Pulmonary artery endothelial cell (primary cell): ENCODE data around the gene IRF8. TPM values are rescaled to one million over a fixed set of nuclear protein-coding genes. Genes with fewer than 3 reads are reported as not detected.
"Not testable (repeated sequence)": the region's sequence is repeated elsewhere in the genome, so short reads cannot be mapped to it uniquely, and the experiment has no call there.

ENCODE experiments used
- DNase-seq: peaks from one replicate; pipeline ENCODE4 v3.0.0-alpha.2; 2011; ENCODE audit warnings: low read depth, low spot score
- total RNA-seq: library from RNA; depleted of rRNA; stranded (reverse); fragments of >200 nt; gene quantifications from 2 replicates; pipeline ENCODE4 v1.2.3, GENCODE V29; 2014

Gene IRF8
- total RNA-seq, 1 donor from 2014 or later, result not detected

DNA sequence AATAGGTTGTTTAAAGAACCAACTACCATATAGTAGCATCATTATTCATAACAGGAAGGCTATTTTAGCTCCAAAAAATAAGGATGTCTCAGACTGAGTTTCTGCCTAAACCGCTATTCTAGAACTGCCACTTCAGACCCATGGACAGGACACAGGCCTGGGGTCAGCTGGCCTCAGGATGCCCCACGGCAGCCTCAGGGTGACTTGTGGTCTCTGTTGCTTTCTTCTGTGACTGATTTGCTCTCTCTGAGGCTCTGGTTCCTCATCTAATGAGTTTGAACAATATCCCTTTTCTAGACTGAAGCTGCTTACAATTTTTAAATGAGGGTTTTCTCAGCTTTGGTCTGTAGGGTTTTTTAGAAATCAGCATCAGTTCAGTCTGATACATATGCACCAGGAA lies 31.8 kb upstream of the IRF8 start:
- DNase-seq, result no peak

DNA sequence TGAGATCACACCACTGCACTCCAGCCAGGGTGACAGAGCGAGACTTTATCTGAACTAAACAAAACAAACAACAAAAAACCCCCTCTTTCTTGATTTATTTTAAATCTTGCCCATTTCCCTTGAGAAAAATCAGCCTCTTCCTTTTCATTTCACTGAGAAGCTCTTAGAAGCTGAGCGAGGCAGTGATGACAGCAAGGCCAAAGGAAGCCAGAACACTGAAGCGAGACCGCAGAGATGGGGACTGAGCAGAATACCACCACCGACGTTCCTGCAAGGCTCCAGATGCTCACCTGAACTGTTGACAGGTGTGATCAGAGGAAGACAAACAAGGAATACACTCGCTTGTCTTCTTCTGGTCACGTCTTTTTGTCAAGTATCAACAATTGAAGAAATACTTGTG lies 30.5 kb upstream of the IRF8 start:
- no peak for DNase-seq

- DNase-seq, result no peak
Observed at GRCh38 chr16:85869206-85869605, 29.8 kb upstream of the IRF8 start.

DNA sequence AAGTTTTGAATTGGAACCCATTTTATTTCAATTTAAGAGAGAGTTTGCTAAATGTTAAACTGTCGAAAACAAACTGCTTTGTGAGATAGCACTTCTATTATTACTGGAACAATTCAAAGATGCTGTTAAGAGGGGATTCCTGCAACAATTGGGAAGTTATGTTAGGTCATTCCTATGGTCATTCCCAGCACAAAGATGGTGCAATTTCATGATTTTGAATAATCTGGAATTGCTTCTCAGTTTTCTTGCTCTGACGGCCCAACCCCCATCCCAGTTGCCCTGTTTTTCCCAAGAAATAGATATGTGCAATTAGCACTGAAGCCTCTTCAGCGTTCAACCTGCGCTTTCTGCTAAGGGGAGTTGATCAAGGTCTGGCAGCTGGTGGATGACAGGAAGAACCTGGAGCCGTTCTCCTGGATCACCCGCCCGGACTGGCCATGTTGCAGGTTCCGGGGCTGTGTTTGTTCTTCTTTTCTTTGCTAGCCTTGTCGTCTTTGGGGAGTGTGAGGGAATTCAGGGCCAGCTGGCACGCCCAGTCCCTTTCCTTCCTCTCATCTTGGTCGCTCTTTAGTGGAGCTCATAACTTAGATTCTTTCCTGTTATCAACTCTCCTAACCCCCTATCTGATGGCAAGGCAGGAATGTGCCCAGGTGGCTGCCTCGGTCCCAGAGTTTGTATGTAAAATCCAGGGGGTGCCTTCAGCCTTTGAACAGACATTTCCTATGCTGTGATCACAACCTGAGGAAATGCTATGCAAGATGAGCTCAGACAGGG lies 29.0 kb upstream of the IRF8 start:
- DNase-seq, result no peak

GRCh38 chr16:85871756-85872155 lies 27.2 kb upstream of the IRF8 start:
- DNase-seq, result no peak

- no peak for DNase-seq
Observed at GRCh38 chr16:85872734-85873133, 26.2 kb upstream of the IRF8 start.

DNA sequence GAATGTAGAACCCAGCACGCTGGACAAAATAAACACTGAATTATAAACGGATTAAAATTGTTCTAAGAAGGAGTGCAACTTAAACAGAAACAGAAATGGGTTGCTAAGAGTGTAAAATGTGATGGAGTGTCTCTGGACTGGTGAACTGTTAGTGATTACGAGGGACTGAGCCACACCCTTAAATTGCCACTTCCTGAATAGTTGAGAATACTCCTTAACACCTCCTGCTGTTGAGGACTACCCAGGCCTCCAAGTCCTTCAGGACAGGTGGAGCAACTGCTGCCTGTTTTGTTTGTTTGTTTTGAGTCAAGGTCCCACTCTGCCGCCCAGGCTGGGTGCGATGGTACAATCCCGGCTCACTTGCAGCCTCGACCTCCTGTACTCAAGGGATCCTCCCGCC lies 25.8 kb upstream of the IRF8 start:
- DNase-seq, result no peak

DNA sequence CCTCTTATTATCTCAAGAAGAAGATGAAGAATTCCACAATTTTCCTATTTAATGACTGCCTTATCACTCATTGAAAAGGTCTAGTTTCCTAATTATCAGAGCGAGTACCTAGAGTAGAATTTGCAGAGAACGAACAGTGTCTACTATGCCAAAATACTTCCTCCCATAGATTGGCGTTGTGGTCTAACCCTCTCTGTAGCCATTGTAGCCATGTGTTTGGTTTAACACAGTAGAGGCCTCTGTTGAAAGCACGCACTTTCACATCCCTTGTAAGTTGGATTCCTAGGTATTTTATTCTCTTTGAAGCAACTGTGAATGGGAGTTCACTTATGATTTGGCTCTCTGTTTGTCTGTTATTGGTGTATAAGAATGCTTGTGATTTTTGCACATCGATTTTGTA lies 24.9 kb upstream of the IRF8 start:
- not testable (repeated sequence) for DNase-seq

- DNase-seq, result no peak
Observed at GRCh38 chr16:85878407-85878806, 20.6 kb upstream of the IRF8 start.

DNA sequence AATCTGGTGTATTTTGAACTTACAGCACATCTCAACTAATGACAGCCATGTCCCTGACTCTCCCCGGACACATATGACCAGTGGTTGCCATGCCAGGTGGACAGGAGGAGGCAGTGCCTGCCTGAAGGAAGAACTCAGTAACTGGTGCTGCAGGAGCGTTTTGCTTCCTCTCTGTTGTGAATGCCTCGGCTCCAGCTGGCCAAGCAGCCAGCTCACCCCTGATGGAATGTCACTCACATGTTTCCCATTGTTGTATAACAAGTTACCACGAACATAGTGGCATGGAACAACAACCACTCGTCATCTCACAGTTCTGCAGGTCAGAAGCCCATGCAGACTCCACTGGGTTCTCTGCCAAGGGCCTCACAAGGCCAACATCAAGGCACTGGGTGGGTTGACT lies 20.1 kb upstream of the IRF8 start:
- DNase-seq, result peak; percentile 87

- DNase-seq, result no peak
Observed at GRCh38 chr16:85879549-85879948, 19.4 kb upstream of the IRF8 start.

- no peak for DNase-seq
Observed at GRCh38 chr16:85879975-85880831, 18.8 kb upstream of the IRF8 start.

- DNase-seq, result no peak
Observed at GRCh38 chr16:85880861-85881260, 18.1 kb upstream of the IRF8 start.

- DNase-seq, result no peak
Observed at GRCh38 chr16:85881436-85881835, 17.5 kb upstream of the IRF8 start.

- no peak for DNase-seq
Observed at GRCh38 chr16:85882181-85882810, 16.7 kb upstream of the IRF8 start.

DNA sequence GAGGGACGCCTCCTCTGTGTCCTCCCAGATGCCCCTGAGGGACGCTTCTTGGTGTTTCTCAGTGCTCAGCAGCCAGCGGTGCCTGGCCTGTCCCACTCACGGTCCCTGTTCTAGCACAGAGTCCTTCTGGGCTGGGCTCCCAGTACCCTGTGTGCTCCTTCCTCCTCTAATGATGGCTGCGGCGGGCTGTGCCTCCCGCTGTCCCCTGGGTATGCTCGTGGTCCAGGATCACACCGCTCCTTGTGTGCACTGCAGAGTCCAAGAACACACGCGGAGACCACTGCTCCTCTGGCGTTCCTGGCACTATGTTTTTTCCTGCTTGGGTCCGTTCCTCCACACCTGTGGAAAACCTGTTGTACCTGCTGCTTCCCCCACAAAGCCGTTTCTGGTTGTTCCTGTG lies 15.1 kb upstream of the IRF8 start:
- DNase-seq, result no peak

- DNase-seq, result no peak
Observed at GRCh38 chr16:85884808-85885463, 14.0 kb upstream of the IRF8 start.

- DNase-seq, result no peak
Observed at GRCh38 chr16:85885537-85885936, 13.4 kb upstream of the IRF8 start.

DNA sequence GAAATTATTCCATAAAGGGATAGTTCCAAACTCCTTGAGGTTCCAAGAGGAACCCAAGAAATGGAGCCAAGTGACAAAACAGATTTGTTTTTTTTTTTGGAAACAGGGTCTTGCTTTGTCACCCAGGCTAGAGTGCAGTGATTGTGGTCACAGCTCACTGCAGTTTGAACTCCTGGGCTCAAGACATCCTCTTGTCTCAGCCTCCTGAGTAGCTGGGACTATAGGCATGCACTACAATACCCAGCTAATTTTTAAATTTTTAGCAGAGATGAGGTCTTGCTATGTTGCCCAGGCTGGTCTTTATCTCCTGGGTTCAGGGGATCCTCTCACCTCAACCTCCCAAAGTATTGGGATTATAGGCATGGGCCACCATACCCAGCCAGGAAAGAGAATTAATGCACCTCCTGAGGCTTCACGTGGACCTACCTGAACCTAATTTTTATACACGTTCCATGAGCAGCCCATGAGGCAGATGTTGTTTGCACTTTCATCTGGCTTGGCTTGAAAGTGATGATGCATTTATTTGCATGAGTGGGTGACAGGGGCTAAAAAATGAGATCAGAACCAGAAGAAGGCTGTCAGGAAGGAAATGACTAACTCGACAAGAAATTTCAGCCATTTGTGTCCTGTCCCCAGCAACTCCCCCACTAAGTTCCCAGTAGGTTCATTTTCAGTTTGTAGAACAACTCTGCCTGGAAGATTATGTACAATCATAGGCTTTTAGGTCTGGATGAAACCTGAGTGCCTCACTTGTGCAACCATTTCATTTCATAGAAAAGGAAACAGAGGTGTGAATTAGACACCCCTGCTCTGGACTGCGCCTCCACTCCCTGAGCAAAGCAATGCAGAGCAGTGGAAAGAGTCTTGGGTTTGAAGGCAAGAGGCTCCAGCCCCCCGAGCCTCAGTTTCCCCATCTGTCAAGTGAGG lies 10.3 kb upstream of the IRF8 start:
- DNase-seq, result peak; percentile 69

- DNase-seq, result no peak
Observed at GRCh38 chr16:85891033-85891775, 7.8 kb upstream of the IRF8 start.
